NCI-H1930 (cell line): ENCODE data around the gene ERN1.

Source experiments
- DNase-seq, 2 experiments: peaks; one replicate each; lab custom pipeline; 2025; lab: John Stamatoyannopoulos, UW

Gene ERN1

DNA sequence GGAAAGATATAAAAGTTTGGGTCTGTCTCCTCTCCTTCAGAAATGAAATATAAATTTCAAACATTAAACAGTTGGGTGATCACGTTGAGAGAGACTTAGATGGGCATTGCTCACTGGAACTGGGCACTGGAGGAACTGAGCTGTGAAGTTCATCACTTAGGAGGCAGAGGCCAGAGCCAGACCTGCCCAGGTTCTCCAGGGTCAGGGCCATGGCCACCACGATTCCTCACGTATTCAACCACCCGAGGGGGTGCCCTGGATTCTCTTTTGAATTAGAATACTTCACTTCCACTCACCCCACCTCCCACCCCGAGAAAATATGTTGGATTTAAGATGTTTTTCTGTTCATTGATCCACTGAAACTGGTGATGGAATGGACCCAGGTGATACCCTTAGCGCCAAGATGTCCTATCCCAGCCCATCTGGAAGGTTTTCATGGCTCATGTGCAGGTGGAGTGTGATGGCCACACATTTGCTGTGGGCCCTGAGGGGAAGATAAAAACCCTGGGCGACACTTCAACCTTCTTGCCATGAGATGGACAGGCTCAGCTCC, 125.7 kb downstream of the ERN1 start:
- no peak for DNase-seq

GRCh38 chr17:64003526-64004121, 126.3 kb downstream of the ERN1 start:
- no peak for DNase-seq

DNA sequence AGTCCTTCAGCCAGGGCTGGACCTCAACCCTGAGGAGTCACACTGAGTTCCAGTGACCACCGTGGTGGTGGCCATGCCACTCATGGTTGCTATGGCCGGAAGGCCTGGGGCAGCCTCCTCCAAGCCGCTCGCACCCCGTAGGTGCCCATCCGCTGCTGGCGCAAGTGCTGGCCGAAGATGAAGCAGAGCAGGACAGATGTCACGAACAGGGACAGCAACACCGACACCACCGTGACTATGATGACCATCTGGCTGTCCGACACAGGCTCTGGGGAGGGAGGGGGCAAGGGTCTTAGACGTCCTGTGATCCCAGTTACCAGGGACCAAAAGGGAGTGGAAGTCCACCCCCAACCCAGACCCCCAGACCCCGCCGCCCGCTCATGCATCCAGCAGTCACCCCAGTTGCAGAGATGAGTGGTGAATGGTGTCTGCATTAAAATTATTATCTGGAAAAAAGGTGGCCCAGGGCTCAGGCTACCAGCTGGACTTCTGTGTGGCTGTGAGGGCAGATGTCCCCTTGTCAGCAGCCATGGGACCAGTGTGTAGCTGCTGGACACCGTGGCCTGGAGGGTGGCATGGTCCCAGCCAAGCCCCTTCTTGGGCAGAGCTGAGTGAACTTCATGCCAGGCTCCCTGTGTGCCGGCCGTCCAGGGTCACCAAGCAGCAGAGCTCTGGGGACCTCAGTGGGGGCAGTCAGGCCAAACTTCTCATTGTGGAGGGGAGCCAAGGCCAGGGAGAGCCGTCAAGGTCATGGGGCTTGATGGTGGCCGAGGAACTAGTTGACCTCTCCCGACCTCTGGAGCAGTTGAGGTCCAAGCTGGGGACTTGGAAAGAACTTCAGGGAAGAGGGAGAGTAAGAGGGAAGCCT, 127.1 kb downstream of the ERN1 start:
- DNase-seq, result no peak

GRCh38 chr17:64001763-64002529, 128.0 kb downstream of the ERN1 start:
- no peak for DNase-seq

- DNase-seq, result no peak
Observed at GRCh38 chr17:64001091-64001579, 128.8 kb downstream of the ERN1 start.

- no peak for DNase-seq
Observed at GRCh38 chr17:63999680-64000531, 130.0 kb downstream of the ERN1 start.

DNA sequence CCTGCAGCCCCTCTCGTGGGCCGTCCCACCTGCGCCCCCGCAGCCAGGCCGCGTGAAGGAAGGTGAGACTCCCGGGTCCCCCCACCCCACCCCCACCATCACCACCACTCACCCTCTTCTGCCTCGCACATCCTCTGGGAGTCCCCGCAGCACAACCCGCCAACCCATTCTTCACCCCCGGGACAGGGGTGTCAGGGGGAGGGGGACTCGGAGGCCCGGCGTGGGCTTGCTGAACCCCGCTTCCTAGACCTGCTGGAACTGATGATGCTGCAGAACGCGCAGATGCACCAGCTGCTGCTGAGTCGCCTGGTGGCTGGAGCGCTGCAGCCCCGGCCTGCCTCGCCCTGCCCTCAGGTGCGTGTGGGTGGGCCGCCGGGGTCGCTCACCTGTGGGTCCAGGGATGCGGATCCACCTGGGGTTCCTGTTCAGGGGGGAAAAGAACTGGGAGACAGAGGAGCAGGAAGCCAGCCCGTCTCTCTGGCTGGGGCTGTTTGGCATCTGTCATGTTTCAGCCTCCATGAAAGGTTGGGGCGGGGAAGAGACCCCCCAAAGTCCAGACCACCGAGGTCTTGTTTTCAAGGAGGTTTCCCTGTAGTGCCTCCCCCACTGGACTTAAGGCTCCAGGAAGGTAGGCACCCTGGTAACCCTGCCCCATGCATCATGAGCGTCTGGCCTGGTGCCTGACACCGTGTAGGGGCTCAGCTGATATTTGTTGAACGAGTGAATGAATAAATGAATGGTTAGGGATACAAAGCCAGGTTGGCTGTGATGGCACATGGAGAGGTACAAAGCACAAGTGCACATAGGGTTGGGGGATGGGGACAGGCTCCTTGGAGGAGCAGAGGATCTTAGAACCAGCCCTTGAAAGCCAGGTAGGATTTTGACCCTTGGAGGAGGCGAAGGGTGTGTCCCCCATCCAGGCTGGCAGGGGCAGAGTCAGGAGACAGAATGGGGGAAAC, 130.9 kb downstream of the ERN1 start:
- DNase-seq, result no peak

DNA sequence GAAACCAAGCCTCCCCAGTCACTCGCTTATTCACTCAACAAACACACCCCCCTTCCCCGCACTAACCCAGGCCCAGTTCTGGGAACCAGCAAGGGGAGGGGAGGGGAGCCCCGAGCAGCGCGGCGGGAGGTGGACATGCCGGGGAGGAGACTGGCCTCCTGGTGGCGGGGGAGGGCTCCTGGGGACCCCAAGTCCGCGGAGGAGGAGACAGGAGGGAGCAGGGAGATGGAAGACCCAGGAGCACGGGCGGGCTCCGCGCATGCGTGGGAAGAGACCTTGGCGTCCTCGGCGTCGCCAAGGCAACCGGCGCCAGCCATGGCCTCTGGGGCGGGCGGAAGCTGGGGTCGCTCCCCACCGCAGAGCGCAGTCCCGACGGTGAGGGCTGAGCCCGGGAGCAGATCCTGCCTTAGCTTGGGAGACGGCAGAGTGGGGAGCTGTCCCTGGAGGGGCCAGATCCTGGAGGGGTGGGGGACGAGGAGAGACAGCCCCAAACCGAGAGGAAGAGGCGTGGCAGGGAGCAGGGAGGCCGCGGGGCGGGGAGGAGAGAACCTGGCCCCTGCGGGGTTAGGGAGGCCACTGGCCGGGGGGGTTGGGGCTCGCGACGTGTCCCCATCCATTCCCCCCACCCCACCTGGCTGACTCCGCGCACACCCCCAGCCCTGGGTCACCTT, 131.8 kb downstream of the ERN1 start, which contains the start of gene PRR29:
Gene PRR29, plus strand, starts transcription at position 302 of the 671 bp plus-strand sequence. Its CDS starts 14 bp downstream, at position 316.
- peak; percentile 73 to 84 for DNase-seq

GRCh38 chr17:63997341-63998048, 132.4 kb downstream of the ERN1 start:
- DNase-seq, result no peak

GRCh38 chr17:63996430-63997182, 133.3 kb downstream of the ERN1 start:
- no peak for DNase-seq

GRCh38 chr17:63995626-63996025, 134.3 kb downstream of the ERN1 start:
- DNase-seq, result no peak

DNA sequence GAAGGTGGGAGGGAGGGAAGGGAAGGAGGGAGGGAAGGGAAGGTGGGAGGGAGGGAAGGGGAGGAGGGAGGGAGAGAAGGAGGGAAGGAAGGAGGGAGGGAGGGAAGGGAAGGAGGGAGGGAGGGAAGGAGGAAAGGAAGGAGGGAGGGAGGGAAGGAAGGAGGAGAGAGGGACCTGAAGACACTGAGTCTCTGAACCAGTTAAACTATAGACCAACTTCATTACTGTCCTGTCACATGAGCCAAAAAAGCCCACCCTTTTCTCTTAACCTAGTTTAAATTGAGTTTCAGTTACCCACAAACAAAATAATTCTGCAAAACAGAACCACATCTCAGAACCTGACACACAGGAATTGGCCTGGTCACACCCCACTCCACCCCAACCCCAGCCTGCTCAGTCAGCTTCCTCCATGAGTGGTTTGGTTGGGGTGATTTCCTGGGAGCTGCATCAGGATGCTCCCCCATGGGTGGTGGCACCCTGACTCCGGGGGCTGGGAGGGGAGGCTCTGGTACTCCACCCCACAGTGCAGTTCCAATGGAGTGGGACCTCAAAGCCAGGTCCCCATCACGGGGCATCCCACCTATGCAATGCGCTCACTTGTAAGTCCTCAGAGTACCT, 136.5 kb downstream of the ERN1 start:
- DNase-seq, result no peak

DNA sequence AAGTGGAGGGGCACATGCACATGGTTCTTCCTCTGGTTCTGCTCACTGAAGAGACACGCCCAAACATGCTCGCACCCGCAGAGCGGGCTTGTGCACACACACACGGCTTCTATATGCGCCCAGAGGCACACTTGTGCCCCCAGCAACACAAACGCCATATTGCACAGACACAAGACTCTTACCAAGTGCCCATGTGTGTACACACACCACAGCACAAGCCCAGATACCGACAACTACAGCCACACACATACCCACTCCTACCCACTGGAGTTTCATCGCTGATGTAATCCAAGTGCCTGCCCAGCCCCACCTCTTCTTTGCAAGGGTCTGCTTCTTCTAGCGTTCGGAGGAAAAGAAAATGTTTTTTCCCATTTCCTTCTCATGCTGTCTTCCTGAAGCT, 138.3 kb downstream of the ERN1 start:
- no peak for DNase-seq

GRCh38 chr17:63989622-63990345, 140.2 kb downstream of the ERN1 start:
- no peak for DNase-seq
